Astrocyte of the cerebellum (primary cell): Measurements from ENCODE around the gene INSYN1.
"Not testable (repeated sequence)": the region's sequence is repeated elsewhere in the genome, so short reads cannot be mapped to it uniquely, and the experiment has no call there.

Experiments
- DNase-seq: peaks from one replicate; pipeline ENCODE4 v3.0.0-alpha.2; 2011; ENCODE audit warnings: low read depth
- H3K4me3 ChIP-seq: 2 replicates; pipeline ENCODE4 v1.5.1; 2011; ENCODE audit warnings: mild to moderate bottlenecking, low read depth, low read length, moderate library complexity
- in situ Hi-C: cut with HindIII; loops from 2 replicates; pipeline ENCODE4 v1.10.0; 2017; ENCODE audit warnings: low sequenced_read_pairs
- TF ChIP-seq, protein P1 (sequence below): IDR thresholded peaks from 2 replicates; pipeline ENCODE4 v1.5.1; 2012; ENCODE audit warnings: low read length, low read depth, moderate library complexity, mild to moderate bottlenecking; ENCODE audit errors: missing control alignments

The INSYN1 gene

DNA sequence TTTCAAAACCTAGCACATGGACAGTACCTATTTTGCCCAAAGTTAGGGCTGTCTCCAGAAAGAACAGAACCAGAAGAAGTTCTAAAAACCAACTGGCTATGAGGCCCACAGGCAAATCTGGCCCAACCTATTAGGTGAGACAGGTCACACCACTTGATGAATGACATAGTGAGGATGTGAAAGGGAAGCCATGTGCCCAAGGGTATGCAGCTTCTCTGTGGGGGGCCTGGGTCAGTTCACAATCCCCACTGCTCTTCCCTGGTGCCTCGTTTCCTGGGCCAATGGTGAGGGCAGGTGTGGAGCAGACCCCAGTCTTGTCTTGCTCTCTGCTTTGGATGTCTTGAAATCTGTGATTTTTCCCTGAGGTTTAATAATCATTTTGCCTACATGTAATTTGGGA is 8.9 kb downstream of the INSYN1 start:
- TF ChIP-seq, protein P1, sequence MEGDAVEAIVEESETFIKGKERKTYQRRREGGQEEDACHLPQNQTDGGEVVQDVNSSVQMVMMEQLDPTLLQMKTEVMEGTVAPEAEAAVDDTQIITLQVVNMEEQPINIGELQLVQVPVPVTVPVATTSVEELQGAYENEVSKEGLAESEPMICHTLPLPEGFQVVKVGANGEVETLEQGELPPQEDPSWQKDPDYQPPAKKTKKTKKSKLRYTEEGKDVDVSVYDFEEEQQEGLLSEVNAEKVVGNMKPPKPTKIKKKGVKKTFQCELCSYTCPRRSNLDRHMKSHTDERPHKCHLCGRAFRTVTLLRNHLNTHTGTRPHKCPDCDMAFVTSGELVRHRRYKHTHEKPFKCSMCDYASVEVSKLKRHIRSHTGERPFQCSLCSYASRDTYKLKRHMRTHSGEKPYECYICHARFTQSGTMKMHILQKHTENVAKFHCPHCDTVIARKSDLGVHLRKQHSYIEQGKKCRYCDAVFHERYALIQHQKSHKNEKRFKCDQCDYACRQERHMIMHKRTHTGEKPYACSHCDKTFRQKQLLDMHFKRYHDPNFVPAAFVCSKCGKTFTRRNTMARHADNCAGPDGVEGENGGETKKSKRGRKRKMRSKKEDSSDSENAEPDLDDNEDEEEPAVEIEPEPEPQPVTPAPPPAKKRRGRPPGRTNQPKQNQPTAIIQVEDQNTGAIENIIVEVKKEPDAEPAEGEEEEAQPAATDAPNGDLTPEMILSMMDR: no peak
- no peak overlapping the region for H3K4me3 ChIP-seq
- DNase-seq: no peak
- in situ Hi-C loops: no loop called here

DNA sequence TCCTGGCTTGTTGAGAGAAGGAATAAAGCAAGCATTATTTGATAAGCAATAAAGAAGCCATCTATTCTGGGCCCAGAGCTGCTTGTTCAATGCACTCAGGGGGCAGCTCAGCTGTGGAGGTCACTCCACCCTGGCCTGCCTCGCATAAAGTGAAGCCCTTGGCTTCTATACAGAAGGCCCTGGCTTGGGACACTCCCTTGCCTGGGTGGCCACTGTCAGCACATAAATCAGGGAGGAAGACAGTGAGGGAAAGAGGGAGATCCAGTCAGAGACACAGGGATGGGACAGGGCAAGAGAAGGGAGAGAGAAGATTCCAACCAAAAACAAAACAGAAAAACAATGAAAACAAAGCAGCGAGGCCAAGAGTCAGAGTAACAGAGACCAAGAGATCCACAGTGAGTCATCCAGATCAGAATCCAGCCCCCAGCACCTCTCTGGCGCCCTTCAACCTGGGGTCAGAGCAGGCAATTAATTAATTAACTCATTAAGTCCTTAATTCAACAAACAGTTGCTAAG is 11.8 kb downstream of the INSYN1 start:
- no peak overlapping the region for H3K4me3 ChIP-seq
- DNase-seq: no peak
- in situ Hi-C loops: no loop called here
- TF ChIP-seq, protein P1: no peak

DNA sequence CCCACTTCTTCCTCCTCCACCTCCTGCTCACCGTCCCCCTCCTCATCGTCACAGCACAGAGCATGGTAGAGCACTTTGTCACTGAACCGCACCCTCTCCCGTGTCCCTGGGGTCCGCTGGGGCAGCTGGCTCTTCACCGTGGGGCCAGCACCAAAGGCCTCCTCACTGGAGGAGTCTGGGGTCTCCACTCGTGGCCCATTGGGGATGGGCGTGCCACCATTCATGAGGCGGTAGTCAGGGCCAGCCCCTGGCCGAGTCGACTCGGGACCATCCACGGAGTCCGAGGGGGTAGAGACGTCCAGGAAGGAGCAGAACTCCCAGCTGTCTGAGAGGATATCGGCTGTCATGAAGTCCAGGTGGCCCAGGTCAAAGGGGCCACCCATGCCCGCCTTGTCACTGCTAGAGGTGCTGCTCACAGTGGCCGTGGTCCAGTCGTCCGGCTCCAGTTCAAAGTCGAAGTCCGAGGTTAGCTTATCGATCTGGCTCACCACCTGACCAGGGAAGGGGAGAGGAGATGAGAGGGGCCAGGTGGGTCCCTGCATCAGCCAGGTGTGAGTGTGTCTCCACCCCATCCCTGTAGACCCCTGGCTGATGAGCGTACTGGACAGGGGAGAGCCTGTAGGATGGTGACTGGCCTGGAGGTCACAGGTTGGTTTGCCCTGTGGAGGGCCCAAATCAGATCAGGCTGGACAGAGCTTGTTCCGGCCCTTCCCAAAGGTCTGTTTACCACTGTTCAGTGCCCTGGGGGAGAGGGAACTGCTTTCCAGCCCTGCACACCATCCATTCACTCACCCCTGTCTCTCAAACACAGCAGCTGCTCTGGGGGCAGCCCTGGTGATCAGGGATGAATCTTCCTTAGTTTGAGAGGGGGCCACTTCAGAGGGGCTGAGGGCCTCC is 12.8 kb downstream of the INSYN1 start:
- in situ Hi-C loops: no loop called here
- DNase-seq: no peak

DNA sequence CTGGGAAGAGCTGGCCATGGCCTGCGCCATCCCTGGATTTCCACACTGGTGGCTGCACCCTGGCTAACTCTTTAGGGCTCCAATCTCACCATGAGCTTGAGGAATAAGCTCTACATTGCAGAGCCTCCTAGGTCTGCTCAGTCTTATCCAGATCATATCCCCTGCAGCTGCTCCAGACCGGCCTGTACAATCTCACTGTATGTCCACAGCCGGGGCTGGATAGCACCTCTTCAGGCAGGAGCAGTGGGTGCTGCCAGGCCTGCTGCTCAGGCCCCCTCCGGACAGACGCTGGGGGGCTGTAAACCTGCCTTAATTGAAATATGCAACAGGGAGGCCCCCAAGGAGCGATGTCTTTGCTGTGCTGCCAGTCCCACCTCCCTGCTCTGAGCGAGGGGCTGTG is 15.6 kb downstream of the INSYN1 start:
- in situ Hi-C loops: no loop called here
- no peak for DNase-seq
- TF ChIP-seq, protein P1: no peak
- no peak overlapping the region for H3K4me3 ChIP-seq

More for the DNA sequence above, 12.8 kb downstream of the INSYN1 start:
- TF ChIP-seq, protein P1: no peak
- H3K4me3 ChIP-seq: no peak overlapping the region

DNA sequence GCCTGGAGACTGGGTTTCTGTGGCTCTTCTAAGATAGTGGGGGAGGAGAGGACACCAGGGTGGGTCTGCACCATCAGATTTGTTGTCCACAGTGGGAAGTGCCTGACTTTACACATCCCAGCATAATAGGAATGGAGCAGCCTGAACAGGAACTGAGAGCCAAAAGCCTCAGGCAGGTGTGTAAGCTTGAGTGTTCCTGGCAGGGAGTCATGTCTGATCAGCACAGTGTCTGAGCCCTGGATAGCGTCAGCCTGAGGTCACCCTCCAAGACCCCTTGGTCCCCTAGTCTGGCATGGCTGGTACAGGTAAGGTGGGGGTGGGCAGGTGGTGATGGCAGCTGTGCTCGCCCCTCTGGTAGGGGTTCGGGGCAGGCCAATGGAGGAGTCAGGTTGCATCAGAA is 20.2 kb downstream of the INSYN1 start:
- in situ Hi-C loops: no loop called here
- H3K4me3 ChIP-seq: no peak overlapping the region
- TF ChIP-seq, protein P1: no peak
- no peak for DNase-seq

DNA sequence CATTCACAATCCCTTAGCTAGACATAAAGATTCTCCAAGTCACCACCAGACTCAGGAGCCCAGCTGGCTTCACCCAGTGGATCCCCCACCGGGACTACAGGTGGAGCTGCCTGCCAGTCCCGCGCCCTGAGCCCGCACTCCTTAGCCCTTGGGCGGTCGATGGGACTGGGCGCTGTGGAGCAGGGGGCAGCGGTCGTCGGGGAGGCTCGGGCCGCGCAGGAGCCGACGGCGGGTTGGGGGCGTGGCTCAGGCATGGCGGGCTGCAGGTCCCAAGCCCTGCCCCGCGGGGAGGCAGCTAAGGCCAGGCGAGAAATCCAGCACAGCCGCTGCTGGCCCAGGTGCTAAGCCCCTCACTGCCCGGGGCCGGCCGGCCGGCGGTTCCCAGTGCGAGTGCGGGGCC is 21.1 kb downstream of the INSYN1 start:
- in situ Hi-C loops, DNase-seq, H3K4me3 ChIP-seq: not testable (repeated sequence)

DNA sequence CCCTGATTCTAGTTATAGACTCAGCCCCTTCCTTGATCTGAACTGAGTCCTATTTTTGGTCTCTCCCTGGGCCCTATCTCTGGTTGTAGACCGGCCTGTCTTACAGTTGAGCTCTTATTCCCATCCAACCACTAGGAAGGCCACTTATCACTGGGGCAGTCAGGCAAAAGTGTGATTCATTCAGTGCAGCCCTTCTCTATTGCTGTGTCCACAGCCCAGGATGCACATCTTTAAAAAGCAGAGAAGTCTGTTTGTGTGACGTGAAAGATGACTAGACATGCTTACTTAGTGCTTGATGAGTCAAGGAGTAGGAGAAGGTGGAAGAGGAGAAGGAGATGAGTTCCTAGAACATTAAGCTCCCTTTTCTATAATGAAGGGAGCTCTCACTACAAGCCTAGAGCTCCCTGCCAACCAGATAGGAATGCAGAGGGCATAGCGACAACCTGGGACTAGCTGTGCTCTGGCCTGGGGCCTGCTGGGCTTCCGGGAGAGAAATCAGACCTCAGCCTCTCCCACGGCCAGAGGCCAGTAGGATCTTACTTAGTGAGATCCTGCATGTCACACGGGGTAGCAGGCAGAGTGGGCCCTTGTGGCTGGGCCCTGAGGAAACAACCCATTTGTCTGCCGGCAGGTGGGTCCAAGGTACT is 25.7 kb downstream of the INSYN1 start:
- TF ChIP-seq, protein P1: no peak
- no peak overlapping the region for H3K4me3 ChIP-seq
- DNase-seq: peak; percentile 9
- in situ Hi-C loops: no loop called here
